GM18909 (cell line): ENCODE measurements around the gene SELENOM.
"Not testable (repeated sequence)": the region's sequence is repeated elsewhere in the genome, so short reads cannot be mapped to it uniquely, and the experiment has no call there.

Experiments used
- ATAC-seq: cut with Tn5 transposase; IDR thresholded peaks from one replicate; pipeline ENCODE4 v1.9.1; 2021; ENCODE audit warnings: mild to moderate bottlenecking; ENCODE audit not compliant: unreplicated experiment, poor library complexity

Gene SELENOM

GRCh38 chr22:31134688-31135087, 27.3 kb upstream of the SELENOM start:
- ATAC-seq = no peak

- no peak for ATAC-seq
These were observed 26.5 kb upstream of the SELENOM start for GRCh38 chr22:31133911-31134310.

GRCh38 chr22:31130873-31131272, 23.5 kb upstream of the SELENOM start:
- ATAC-seq = no peak

- ATAC-seq = no peak
These were observed 20.8 kb upstream of the SELENOM start for GRCh38 chr22:31128156-31128555.

- ATAC-seq = no peak
These were observed 19.9 kb upstream of the SELENOM start for GRCh38 chr22:31127181-31127772.

GRCh38 chr22:31126869-31127175, 19.5 kb upstream of the SELENOM start:
- no peak for ATAC-seq

GRCh38 chr22:31126128-31126868, 18.9 kb upstream of the SELENOM start:
- ATAC-seq = no peak

- ATAC-seq = no peak
These were observed 18.3 kb upstream of the SELENOM start for GRCh38 chr22:31125521-31126117.

- no peak for ATAC-seq
These were observed 17.6 kb upstream of the SELENOM start for GRCh38 chr22:31124811-31125465.

GRCh38 chr22:31124290-31124689, 16.9 kb upstream of the SELENOM start:
- ATAC-seq = no peak

- no peak for ATAC-seq
These were observed 15.9 kb upstream of the SELENOM start for GRCh38 chr22:31123292-31123602.

- no peak for ATAC-seq
These were observed 15.3 kb upstream of the SELENOM start, which contains the start of gene INPP5J for GRCh38 chr22:31122532-31123291. INPP5J (plus strand) TSS chr22:31122966; CDS start chr22:31123015, 49 bp downstream.

- no peak for ATAC-seq
These were observed 14.8 kb upstream of the SELENOM start for GRCh38 chr22:31122196-31122531.

GRCh38 chr22:31121403-31121802, 14.0 kb upstream of the SELENOM start:
- ATAC-seq = no peak

GRCh38 chr22:31120642-31121041, 13.3 kb upstream of the SELENOM start:
- ATAC-seq = no peak

GRCh38 chr22:31120230-31120629, 12.9 kb upstream of the SELENOM start:
- ATAC-seq = no peak

GRCh38 chr22:31119026-31119717, 11.8 kb upstream of the SELENOM start:
- no peak for ATAC-seq

GRCh38 chr22:31118046-31118820, 10.9 kb upstream of the SELENOM start:
- no peak for ATAC-seq

GRCh38 chr22:31112547-31113091, 5.3 kb upstream of the SELENOM start:
- ATAC-seq = not testable (repeated sequence)
